Measurements from ENCODE around the gene LPAR2. TPM values are rescaled to one million over a fixed set of nuclear protein-coding genes. Genes with fewer than 3 reads are reported as not detected.
"Not testable (repeated sequence)": the region's sequence is repeated elsewhere in the genome, so short reads cannot be mapped to it uniquely, and the experiment has no call there.

Gene LPAR2
- total RNA-seq: 14.7 TPM

- DNase-seq (ENCODE audit: low spot score in 2 of 2) (peak; percentile 61 to 73), FAIRE-seq (no peak)
Observed at GRCh38 chr19:19627621-19628500, at the start of gene LPAR2. TSS of gene LPAR2 (minus strand) at chr19:19628220. CDS start at chr19:19627275, 945 bp downstream.

GRCh38 chr19:19677579-19677978 lies 49.6 kb upstream of the LPAR2 start:
- DNase-seq (ENCODE audit: low spot score in 2 of 2): no peak
- no peak for FAIRE-seq

DNA sequence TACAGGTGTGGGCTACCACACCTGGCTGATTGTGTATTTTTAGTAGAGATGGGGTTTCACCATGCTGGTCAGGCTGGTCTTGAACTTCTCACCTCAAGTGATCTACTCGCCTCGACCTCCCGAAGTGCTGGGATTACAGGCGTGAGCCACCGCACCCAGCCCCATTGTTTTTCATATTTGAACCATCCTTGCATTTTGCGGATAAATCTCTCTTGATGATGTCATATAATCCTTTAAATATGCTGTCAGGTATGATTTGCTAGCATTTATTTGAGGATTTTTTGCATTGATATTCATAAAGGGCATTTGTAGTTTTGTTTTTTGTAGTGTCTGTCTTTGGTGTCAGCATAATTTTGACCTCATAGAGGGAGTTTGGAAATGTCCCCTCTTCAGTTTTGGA lies 46.3 kb upstream of the LPAR2 start:
- DNase-seq (ENCODE audit: low spot score in 2 of 2): no peak
- no peak for FAIRE-seq

DNA sequence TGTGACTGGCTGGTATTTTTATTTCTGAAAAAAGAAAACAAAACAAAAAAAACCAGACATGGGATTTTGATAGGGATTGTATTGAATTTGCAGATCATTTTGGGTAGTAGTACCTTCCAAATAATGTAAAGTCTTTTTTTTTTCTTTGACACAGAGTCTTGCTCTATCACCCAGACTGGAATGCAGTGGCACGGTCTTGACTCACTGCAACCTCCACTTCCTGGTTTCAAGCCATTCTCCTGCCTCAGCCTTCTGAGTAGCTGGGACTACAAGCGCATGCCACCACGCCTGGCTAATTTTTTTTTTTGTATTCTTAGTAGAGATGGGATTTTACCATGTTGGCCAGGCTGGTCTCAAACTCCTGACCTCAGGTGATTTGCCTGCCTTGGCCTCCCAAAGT lies 44.8 kb upstream of the LPAR2 start:
- no peak for FAIRE-seq

DNA sequence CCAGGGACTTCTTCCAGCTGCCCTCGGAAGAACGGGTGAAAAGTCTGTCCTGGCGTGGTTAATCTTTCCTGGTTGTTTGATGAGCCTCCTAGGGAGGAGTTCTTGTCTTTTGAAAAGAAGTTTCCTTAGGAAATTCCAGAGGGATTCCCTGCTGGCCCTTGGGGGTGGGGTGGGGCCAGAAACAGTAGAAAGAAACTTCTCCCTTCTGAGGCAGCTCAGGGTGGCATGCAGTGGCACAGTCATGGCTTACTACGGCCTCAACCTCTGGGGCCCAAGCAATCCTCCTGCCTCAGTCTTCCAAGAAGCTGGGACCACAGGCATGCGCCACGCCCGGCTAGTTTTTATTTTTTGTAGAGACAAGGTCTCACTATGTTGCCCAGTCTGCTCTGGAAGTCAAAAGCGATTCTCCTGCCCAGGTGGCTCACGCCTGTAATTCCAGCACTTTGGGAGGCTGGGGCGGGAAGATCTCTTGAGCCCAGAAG lies 42.1 kb upstream of the LPAR2 start:
- FAIRE-seq: no peak
- no peak for DNase-seq (ENCODE audit: low spot score in 2 of 2)

More for the DNA sequence above, 44.8 kb upstream of the LPAR2 start:
- no peak for DNase-seq (ENCODE audit: low spot score in 2 of 2)

DNA sequence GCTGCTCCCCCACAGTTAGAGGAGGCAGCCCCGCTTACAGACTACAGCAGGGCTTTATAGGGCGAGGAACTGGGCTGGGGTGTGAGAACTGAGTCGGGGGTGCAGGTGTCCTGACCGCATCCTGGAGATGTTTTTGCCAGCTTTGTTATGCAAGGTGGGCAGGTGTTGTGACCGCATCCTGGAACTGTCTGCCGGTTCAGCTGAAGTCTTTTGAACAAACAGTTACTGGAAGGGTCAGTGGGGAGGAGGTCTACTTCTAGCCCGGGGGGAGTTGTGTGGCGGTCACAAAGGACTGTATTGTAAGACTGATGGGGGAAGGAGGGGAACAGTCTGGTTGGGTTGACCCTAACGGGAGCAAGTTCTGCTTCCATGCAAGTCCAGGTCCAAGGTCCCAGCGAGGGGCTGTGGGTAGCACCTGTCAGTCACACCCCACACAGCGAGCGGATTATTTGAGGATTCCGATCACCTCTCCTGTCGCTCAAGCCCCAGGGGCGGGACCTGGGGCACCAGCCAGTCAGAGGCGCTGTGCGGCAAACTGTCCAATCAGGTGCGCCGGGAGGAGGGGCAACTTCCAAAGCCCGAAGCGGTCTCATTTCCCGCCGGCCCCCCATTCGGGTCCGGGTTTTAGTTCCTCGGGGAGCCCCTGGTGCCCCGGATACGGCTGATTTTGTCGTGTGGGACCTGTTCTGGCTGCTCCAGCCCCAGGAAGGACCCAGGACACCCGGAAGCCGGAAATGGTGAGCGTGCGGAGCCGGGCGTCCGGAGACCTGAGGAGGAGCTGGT lies 40.4 kb upstream of the LPAR2 start, which contains the start of gene ZNF101:
TSS of gene ZNF101 (plus strand) at position 610 of the 783 bp plus-strand sequence. CDS start at position 735, 125 bp downstream.
- DNase-seq (ENCODE audit: low spot score in 2 of 2) (peak; percentile 90 to 95), FAIRE-seq (no peak)

- not testable (repeated sequence) for FAIRE-seq; DNase-seq (ENCODE audit: low spot score in 2 of 2)
Observed at GRCh38 chr19:19665420-19665948, 37.5 kb upstream of the LPAR2 start.

DNA sequence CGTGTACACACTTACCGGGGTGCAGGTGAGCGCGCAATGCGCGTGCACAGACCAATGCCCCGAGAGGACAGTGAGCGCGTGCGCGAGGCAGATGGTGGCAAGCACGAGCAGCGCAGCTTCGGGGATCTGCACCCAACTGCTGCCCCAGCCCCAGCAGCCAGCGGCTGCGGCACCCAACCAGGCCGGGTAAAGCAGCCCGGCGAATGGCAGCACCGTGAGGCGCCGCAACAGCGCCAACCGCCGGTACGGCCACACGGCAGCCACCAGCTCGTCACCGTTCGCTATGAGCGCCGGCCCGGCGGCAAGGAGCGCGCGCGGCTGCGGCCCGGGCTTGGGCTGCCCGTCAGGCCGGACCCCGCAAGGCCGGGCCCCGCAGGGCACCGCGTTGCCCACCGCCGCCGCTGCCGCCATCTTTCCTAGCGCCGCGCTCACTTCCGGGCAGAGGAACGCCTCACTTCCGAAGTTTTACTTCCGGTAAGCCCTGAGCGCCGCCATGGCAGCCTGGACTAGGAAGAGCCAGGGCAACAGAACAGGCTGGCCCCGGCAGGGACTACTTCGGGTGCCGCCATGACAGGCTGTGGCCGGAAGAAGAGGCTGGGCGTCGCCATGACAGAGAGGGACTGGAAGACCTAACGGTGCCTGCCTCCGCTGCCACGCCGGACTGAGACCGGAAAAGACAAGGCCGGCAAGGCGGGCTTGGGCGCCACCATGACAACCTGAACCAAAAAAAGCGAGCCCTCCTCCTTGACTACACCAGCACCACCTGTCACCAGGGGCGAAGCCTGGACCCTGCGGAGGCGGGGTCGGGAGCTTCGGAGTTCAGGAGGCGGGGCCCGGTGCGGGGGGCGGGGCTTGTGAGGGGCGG lies 35.5 kb upstream of the LPAR2 start, which contains the start of gene ATP13A1:
TSS of gene ATP13A1 (minus strand) at position 421 of the 865 bp plus-strand sequence. CDS start at position 411, 10 bp downstream.
- no peak for FAIRE-seq
- DNase-seq (ENCODE audit: low spot score in 2 of 2): peak; percentile 88 to 93

DNA sequence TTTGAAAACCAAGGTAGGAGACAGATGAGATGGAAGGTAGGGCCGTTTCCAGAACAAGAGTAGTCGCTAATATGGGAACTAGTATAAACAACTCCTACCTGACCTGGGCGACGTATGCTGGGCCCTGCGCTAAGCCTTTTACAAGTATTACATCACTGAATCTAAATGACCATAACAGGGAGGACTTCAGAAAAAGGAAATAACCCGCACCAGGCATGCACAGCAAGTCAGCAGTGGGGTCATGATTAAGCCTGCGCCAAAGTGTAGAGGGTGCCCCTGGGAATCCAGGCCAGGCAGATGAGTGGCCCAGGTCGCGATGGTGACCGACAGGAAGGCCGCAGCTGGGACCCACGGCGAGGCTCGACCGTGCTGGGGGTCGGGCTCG lies 34.8 kb upstream of the LPAR2 start:
- DNase-seq (ENCODE audit: low spot score in 2 of 2): peak in 1 of 2 donors; percentile 11
- FAIRE-seq: no peak

- FAIRE-seq (no peak), DNase-seq (ENCODE audit: low spot score in 2 of 2) (no peak)
Observed at GRCh38 chr19:19662344-19662743, 34.3 kb upstream of the LPAR2 start.

DNA sequence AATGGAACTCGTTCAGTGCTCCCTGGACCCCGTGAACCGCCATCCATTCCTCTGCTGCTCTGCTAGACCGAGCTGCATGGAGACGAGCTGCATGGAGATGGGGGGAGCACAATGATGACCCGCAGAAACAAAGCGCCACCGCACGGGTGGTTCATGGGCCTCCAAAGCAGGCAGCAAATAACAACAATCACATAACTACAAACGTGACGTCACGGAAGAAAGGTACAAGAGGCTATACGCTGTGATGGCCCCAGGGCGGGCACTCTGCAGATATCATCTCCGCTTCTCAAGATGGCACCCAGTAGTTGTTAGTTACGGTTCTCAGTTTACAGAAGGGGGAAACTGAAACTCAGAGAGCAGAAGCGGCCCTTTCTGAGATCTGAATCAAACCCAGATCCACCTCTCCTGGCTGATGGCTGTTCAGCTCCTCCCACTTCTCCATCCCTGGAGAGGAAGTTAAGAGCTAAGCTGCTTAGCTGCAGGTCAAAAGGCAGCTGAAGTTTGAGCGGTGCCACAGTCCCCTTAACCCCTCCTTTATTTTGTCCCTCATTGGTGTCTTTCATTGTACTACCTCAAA lies 33.7 kb upstream of the LPAR2 start:
- FAIRE-seq: no peak
- DNase-seq (ENCODE audit: low spot score in 2 of 2): no peak

- FAIRE-seq (no peak), DNase-seq (ENCODE audit: low spot score in 2 of 2) (no peak)
Observed at GRCh38 chr19:19661141-19661674, 33.2 kb upstream of the LPAR2 start.

- DNase-seq (ENCODE audit: low spot score in 2 of 2) (no peak), FAIRE-seq (no peak)
Observed at GRCh38 chr19:19659646-19660245, 31.7 kb upstream of the LPAR2 start.

GRCh38 chr19:19657397-19657783 lies 29.4 kb upstream of the LPAR2 start:
- DNase-seq (ENCODE audit: low spot score in 2 of 2) (peak in 1 of 2 donors; percentile 57), FAIRE-seq (no peak)

- FAIRE-seq: no peak
- no peak for DNase-seq (ENCODE audit: low spot score in 2 of 2)
Observed at GRCh38 chr19:19656451-19657396, 28.7 kb upstream of the LPAR2 start.

DNA sequence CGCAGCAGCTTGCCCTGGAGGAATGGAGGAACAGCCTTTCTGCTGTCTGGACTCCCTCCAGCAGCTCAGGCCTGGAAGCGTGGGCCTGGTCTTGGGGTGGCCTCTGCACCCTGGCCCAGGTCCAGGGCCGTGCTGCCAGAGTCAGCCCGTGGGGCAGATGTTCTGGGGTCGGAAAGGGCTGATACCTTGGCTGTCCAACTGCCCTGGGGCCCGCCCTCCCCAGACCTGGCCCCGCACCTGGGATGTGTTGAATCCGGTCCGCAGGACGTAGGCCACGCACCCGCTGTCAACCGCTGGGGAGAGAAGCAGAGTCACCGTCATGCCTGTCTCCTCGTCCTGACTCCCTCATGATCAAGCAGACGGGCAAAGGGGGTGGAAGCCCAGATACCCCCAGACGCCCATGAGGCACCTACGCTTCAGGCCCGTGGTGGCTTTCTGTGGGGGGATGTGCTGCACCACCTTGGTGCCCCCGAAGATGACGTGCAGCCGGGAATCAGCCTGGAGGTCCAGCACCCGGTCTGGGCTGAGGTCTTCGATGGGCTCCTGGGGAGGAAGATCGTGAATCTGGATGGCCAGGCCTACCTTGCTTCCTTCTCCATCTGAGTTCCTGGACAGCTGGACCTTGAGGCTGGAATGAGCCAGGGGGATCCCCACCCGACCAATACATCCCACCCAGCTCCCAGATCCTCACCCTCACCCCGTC lies 27.8 kb upstream of the LPAR2 start:
- FAIRE-seq: no peak
- no peak for DNase-seq (ENCODE audit: low spot score in 2 of 2)

- FAIRE-seq (no peak), DNase-seq (ENCODE audit: low spot score in 2 of 2) (no peak)
Observed at GRCh38 chr19:19655051-19655594, 27.1 kb upstream of the LPAR2 start.
